Dendritic cell treated with granulocyte-macrophage colony-stimulating factor and Interleukin-4, amounts not matched to agents 40 ng/mL and 50 ng/mL, for 4 days (primary cell): Measurements from ENCODE around the gene HMGCL.
"Not testable (repeated sequence)": the region's sequence is repeated elsewhere in the genome, so short reads cannot be mapped to it uniquely, and the experiment has no call there.

ENCODE experiments used
- H3K27ac Mint-ChIP-seq: one replicate; pipeline ENCODE4 v1.8.0; 2022; ENCODE audit warnings: mild to moderate bottlenecking, mixed read lengths
- H3K27me3 Mint-ChIP-seq: one replicate; pipeline ENCODE4 v1.8.0; 2022; ENCODE audit warnings: mild to moderate bottlenecking, mixed read lengths
- H3K36me3 Mint-ChIP-seq: one replicate; pipeline ENCODE4 v1.8.0; 2022; ENCODE audit warnings: low read depth, mixed read lengths
- H3K4me1 Mint-ChIP-seq: one replicate; pipeline ENCODE4 v1.8.0; 2022; ENCODE audit warnings: low read depth, mixed read lengths
- H3K4me3 Mint-ChIP-seq: one replicate; pipeline ENCODE4 v1.8.0; 2022; ENCODE audit warnings: mild to moderate bottlenecking, moderate library complexity, mixed read lengths
- H3K9me3 Mint-ChIP-seq: one replicate; pipeline ENCODE4 v1.8.0; 2022; ENCODE audit warnings: mixed read lengths
- intact Hi-C: fragments of 100-400 bp; cut with micrococcal nuclease; formaldehyde crosslinking; loops from one replicate; pipeline ENCODE4 v1.15.0; 2022

Gene HMGCL

DNA sequence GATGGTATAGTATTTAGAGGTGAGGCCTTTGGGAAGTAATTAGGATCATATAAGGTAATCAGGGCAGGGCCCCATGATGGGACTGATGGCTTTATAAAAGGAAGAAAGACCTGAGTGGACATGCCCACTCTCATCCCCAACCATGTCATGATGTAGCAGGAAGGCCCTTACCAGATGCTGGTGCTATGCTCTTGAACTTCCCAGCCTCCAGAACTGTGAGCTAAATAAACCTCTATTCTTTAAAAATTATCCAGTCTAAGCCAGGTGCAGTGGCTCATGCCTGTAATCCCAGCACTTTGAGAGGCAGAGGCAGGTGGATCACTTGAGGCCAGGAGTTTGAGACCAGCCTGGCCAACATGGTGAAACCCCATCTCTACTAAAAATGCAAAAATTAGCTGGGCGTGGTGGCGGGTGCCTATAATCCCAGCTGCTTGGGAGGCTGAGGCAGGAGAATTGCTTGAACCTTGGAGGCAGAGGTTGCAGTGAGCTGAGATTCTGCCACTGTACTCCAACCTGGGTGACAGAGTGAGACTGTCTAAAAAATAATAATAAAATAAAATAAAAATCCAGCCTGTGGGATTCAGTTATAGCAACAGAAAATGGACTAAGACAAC, 22.4 kb upstream of the HMGCL start:
- intact Hi-C loops, H3K27ac Mint-ChIP-seq, H3K4me3 Mint-ChIP-seq: not testable (repeated sequence)

DNA sequence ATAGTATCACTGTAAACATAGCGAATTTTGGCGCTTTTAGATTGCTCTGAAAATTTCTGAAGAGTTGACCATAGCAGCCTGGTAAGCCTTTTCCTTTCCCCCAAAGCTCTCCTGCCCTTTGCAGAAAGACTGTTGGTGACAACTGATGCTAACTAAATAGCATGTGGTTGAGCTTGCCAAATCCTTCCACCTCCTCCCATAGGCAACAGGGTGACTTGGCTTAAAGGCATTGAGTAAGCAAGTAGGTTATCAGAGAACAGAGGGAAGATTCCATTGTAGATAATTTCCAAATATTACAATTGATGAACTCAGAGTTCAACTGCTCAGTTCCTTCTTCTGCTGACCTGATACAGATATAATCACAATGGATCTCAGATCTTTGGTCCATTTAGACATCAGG, 19.9 kb upstream of the HMGCL start:
- no peak overlapping the region for H3K27ac Mint-ChIP-seq
- no peaks in the 10 kb centered on the region for H3K27me3 Mint-ChIP-seq
- H3K9me3 Mint-ChIP-seq: no peaks in the 10 kb centered on the region
- H3K4me1 Mint-ChIP-seq: no peaks in the 10 kb centered on the region
- peaks cover 54% of the 10 kb centered on the region for H3K36me3 Mint-ChIP-seq
- intact Hi-C loops: no loop called here
- no peak overlapping the region for H3K4me3 Mint-ChIP-seq

More for the DNA sequence above, 22.4 kb upstream of the HMGCL start:
- H3K4me1 Mint-ChIP-seq, H3K9me3 Mint-ChIP-seq, H3K27me3 Mint-ChIP-seq: not testable (repeated sequence)
- peaks cover 66% of the 10 kb centered on the region for H3K36me3 Mint-ChIP-seq

- H3K4me1 Mint-ChIP-seq: no peaks in the 10 kb centered on the region
- H3K36me3 Mint-ChIP-seq: peaks cover 39% of the 10 kb centered on the region
- intact Hi-C loops: no loop called here
- no peak overlapping the region for H3K27ac Mint-ChIP-seq
- H3K27me3 Mint-ChIP-seq: no peaks in the 10 kb centered on the region
- H3K4me3 Mint-ChIP-seq: no peak overlapping the region
- no peaks in the 10 kb centered on the region for H3K9me3 Mint-ChIP-seq
Measured at GRCh38 chr1:23843644-23844043, 18.4 kb upstream of the HMGCL start.

DNA sequence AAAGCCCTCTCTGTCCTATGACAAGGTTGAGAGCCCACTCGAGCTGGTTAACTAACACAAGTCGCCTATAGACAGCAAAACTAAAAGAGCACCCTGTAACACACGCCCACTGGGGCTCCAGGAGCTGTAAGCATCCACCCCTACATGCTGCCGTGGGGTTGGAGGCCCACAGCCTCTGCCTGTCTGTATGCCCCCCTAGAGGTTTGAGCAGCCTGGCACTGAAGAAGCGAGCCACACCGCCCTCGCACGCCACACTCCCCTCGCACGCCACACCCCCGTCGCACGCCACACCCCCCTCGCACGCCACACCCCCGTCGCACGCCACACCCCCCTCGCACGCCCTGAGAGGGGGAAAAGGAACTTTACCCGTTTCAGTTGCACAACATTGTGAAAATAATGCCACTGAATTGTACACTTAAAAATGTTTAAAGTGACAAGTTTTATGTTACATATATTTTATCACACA, 13.2 kb upstream of the HMGCL start:
- H3K27me3 Mint-ChIP-seq: peaks cover 4% of the 10 kb centered on the region
- H3K4me3 Mint-ChIP-seq: peak overlapping the region; percentile 69
- H3K9me3 Mint-ChIP-seq: peaks cover 8% of the 10 kb centered on the region
- no peaks in the 10 kb centered on the region for H3K36me3 Mint-ChIP-seq
- peak overlapping the region; percentile 58 for H3K27ac Mint-ChIP-seq
- intact Hi-C loops: loop anchor here (2.0 kb wide), 2 partner anchors 14 to 28 kb away; partner anchors contain the start of gene HMGCL
- H3K4me1 Mint-ChIP-seq: peaks cover 23% of the 10 kb centered on the region

DNA sequence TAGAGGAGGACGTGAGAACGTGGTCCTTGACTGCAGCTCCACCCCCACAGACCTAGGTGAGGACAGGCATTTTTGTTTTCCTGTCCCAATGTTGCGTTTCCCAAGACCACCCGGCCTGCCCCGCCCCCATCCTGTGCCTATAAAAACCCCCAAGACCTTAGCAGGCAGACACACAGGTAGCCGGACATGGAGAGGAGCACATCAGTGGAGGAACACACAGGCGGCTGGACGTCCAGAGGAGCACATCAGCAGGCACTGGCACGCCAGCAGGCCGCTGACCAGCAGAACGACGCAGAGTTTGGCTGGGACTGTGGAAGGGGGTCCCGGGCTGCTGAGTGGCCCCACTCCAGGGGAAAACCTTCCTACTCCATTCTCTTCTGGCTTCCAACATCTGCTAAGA, 12.7 kb upstream of the HMGCL start:
- peaks cover 23% of the 10 kb centered on the region for H3K4me1 Mint-ChIP-seq
- H3K9me3 Mint-ChIP-seq: peaks cover 8% of the 10 kb centered on the region
- H3K27me3 Mint-ChIP-seq: peaks cover 4% of the 10 kb centered on the region
- peak overlapping the region; percentile 58 for H3K27ac Mint-ChIP-seq
- H3K36me3 Mint-ChIP-seq: no peaks in the 10 kb centered on the region
- peak overlapping the region; percentile 69 for H3K4me3 Mint-ChIP-seq
- intact Hi-C loops: loop anchor here (2.0 kb wide), 2 partner anchors 13 to 27 kb away; partner anchors contain the start of gene HMGCL

GRCh38 chr1:23836037-23836436, 10.8 kb upstream of the HMGCL start:
- Mint-ChIP-seq H3K27ac (no peak overlapping the region), H3K4me1 (peaks cover 23% of the 10 kb centered on the region), H3K36me3 (no peaks in the 10 kb centered on the region), H3K4me3 (no peak overlapping the region), H3K27me3 (peaks cover 4% of the 10 kb centered on the region), H3K9me3 (peaks cover 8% of the 10 kb centered on the region)
- intact Hi-C loops: no loop called here

DNA sequence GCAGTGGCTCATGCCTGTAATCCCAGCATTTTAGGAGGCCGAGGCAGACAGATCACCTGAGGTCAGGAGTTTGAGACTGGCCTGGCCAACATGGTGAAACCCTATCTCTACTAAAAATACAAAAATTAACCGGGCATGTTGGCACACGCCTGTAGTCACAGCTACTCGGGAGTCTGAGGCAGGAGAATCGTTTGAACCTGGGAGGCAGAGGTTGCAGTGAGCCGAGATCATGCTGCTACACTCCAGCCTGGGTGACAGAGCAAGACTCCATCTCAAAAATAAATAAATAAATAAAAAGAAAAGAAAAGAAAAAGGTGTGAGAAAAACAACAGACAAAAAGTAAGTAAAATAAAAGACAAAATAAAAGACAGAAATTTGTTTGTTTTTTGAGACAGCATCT, 8.9 kb upstream of the HMGCL start:
- intact Hi-C loops, H3K4me3 Mint-ChIP-seq, H3K27ac Mint-ChIP-seq, H3K27me3 Mint-ChIP-seq, H3K36me3 Mint-ChIP-seq, H3K9me3 Mint-ChIP-seq: not testable (repeated sequence)
- H3K4me1 Mint-ChIP-seq: peaks cover 23% of the 10 kb centered on the region

DNA sequence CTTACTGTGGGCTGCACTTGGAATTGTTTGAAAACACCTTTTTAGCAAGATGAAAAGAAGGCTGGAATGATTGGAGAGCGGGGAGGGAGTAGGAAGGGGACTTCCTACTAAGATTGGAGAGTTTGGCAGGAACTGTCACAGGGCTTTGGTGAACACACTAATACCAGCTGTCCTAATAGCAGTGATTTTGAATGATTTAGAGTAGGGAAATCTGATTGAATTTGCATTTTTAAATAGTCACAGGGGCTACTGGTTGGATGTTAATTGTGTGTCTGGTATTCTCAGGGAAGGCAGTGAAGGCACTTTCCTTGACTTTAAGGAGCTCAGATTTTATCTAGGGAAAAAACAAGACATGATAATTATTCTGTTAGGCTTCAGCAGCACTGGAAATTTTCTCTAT, 2.5 kb upstream of the HMGCL start:
- intact Hi-C loops: no loop called here
- Mint-ChIP-seq H3K27me3 (no peaks in the 10 kb centered on the region), H3K27ac (peak overlapping the region; percentile 45), H3K9me3 (no peaks in the 10 kb centered on the region), H3K36me3 (peaks cover 9% of the 10 kb centered on the region), H3K4me1 (peaks cover 23% of the 10 kb centered on the region), H3K4me3 (no peak overlapping the region)

- peak overlapping the region; percentile 99 for H3K27ac Mint-ChIP-seq
Measured at GRCh38 chr1:23826590-23826989, 1.4 kb upstream of the HMGCL start.

DNA sequence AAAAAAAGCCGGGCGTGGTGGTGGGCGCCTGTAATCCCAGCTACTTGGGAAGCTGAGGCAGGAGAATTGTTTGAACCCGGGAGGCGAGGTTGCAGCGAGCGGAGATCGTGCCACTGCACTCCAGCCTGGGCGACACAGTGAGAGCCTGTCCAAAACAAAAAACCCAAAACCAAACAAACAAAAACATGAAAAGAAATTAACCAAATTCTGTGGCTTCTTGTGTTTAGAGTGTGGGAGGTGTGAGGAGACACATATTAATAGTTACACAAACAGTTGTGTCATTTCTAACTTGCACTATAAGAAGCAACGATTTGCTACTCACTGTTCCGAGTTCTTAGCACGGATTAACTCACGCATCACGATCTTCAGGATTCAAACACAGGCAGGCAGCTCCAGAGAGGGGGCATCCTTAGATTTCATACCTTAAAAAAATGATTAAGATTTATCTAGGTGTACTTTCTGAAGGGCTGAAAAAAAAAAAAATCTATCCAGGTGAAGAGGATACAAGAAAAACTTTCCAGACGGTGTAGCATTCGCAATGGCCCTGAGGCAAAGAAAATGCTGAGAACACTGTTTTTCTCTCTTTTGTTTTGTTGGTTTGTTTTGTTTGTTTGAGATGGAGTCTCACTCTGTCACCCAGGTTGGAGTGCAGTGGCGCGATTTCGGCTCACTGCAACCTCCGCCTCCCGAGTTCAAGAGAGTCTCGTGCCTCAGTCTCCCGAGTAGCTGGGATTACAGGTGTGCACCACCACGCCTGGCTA, 713 bp upstream of the HMGCL start:
- Mint-ChIP-seq H3K36me3 (peaks cover 9% of the 10 kb centered on the region), H3K27ac (peak overlapping the region; percentile 99), H3K27me3 (no peaks in the 10 kb centered on the region), H3K9me3 (no peaks in the 10 kb centered on the region), H3K4me1 (peaks cover 31% of the 10 kb centered on the region), H3K4me3 (peak overlapping the region; percentile 91)
- intact Hi-C loops: loop anchor here (2.0 kb wide), 2 partner anchors 13 to 15 kb away; no protein-coding TSS in a partner anchor

More at GRCh38 chr1:23826590-23826989, 1.4 kb upstream of the HMGCL start:
- H3K36me3 Mint-ChIP-seq, intact Hi-C loops, H3K9me3 Mint-ChIP-seq, H3K27me3 Mint-ChIP-seq, H3K4me3 Mint-ChIP-seq: not testable (repeated sequence)
- H3K4me1 Mint-ChIP-seq: peaks cover 28% of the 10 kb centered on the region

GRCh38 chr1:23824711-23825075, 536 bp downstream of the HMGCL start:
- H3K27me3 Mint-ChIP-seq: no peaks in the 10 kb centered on the region

GRCh38 chr1:23823767-23824166, 1.5 kb downstream of the HMGCL start:
- H3K4me1 Mint-ChIP-seq: peaks cover 40% of the 10 kb centered on the region
- H3K27me3 Mint-ChIP-seq: no peaks in the 10 kb centered on the region
- no peak overlapping the region for H3K27ac Mint-ChIP-seq
- H3K4me3 Mint-ChIP-seq: peak overlapping the region; percentile 91
- intact Hi-C loops: loop anchor here (2.0 kb wide), 2 partner anchors 13 to 15 kb away; no protein-coding TSS in a partner anchor
- H3K36me3 Mint-ChIP-seq: peaks cover 18% of the 10 kb centered on the region
- H3K9me3 Mint-ChIP-seq: no peaks in the 10 kb centered on the region

More at GRCh38 chr1:23824711-23825075, 536 bp downstream of the HMGCL start:
- Mint-ChIP-seq H3K4me1 (peaks cover 40% of the 10 kb centered on the region), H3K36me3 (peaks cover 17% of the 10 kb centered on the region), H3K27ac (peak overlapping the region; percentile 99), H3K4me3 (peak overlapping the region; percentile 91), H3K9me3 (no peaks in the 10 kb centered on the region)
- intact Hi-C loops: loop anchor here (2.0 kb wide), 2 partner anchors 14 kb away; no protein-coding TSS in a partner anchor

DNA sequence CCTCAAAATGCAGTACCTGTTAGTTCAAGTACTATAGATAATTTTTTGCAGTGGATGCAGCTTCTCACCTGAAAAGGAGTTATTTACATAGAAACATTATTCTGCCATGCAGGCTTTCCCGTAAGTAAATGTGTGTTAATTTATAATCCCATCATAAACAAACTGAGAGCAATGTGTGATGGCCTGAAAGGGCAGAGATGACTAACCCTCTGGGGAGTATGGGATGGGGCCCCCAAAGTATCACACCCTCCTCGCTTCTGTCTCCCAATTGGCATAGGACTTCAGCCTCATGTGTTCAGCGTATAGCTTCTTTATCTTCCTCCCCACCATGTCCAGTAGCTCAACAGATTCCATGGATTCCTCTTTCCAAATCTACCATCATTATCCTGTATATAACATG, 7.6 kb downstream of the HMGCL start:
- H3K27ac Mint-ChIP-seq: no peak overlapping the region
- H3K9me3 Mint-ChIP-seq: no peaks in the 10 kb centered on the region
- H3K27me3 Mint-ChIP-seq: no peaks in the 10 kb centered on the region
- H3K4me3 Mint-ChIP-seq: no peak overlapping the region
- intact Hi-C loops: no loop called here
- H3K4me1 Mint-ChIP-seq: peaks cover 19% of the 10 kb centered on the region
- peaks cover 69% of the 10 kb centered on the region for H3K36me3 Mint-ChIP-seq

DNA sequence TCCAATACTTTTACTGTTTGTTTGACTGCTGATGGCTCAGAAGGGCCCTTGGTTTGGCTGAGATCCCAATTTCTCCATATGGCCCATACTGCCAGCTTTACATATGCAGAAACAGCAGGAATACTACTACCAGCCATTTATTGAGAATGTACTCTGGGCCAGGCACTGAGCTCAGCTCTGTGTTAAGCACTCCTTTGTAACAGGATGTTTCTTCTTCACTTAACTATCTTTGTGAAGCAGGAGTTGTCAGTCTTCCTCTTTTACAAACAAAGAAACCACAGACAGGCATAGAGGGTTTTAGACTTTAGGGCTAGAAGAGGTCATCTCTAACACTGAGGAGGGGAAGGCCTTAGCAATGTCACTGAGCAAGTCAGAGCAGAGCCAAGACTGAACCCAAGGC, 8.3 kb downstream of the HMGCL start:
- H3K27ac Mint-ChIP-seq: no peak overlapping the region
- intact Hi-C loops: no loop called here
- no peaks in the 10 kb centered on the region for H3K27me3 Mint-ChIP-seq
- peaks cover 76% of the 10 kb centered on the region for H3K36me3 Mint-ChIP-seq
- peaks cover 24% of the 10 kb centered on the region for H3K4me1 Mint-ChIP-seq
- no peaks in the 10 kb centered on the region for H3K9me3 Mint-ChIP-seq
- no peak overlapping the region for H3K4me3 Mint-ChIP-seq
